ENCODE data around the gene EML5.
"Not testable (repeated sequence)": the region's sequence is repeated elsewhere in the genome, so short reads cannot be mapped to it uniquely, and the experiment has no call there.

Gene EML5

GRCh38 chr14:88799522-88799921, 6.8 kb upstream of the EML5 start:
- DNase-seq: no peak

GRCh38 chr14:88798156-88798555, 5.4 kb upstream of the EML5 start:
- DNase-seq: no peak

- DNase-seq: no peak
These were observed 489 bp upstream of the EML5 start for GRCh38 chr14:88793259-88793625.

- peak; percentile 5 for DNase-seq
These were observed 902 bp downstream of the EML5 start for GRCh38 chr14:88791629-88792472.

GRCh38 chr14:88791252-88791621, 1.5 kb downstream of the EML5 start:
- DNase-seq: no peak

- DNase-seq: no peak
These were observed 2.1 kb downstream of the EML5 start for GRCh38 chr14:88790501-88791251.

- DNase-seq: not testable (repeated sequence)
These were observed 3.2 kb downstream of the EML5 start for GRCh38 chr14:88789573-88789972.

GRCh38 chr14:88786715-88787114, 6.0 kb downstream of the EML5 start:
- DNase-seq: no peak

GRCh38 chr14:88785911-88786310, 6.8 kb downstream of the EML5 start:
- DNase-seq: no peak

GRCh38 chr14:88775532-88775931, 17.2 kb downstream of the EML5 start:
- no peak for DNase-seq

- no peak for DNase-seq
These were observed 22.0 kb downstream of the EML5 start for GRCh38 chr14:88770736-88771135.

GRCh38 chr14:88765130-88765529, 27.6 kb downstream of the EML5 start:
- DNase-seq: no peak

GRCh38 chr14:88753873-88754272, 38.9 kb downstream of the EML5 start:
- no peak for DNase-seq

GRCh38 chr14:88750945-88751344, 41.8 kb downstream of the EML5 start:
- DNase-seq: no peak

GRCh38 chr14:88750413-88750812, 42.3 kb downstream of the EML5 start:
- no peak for DNase-seq

GRCh38 chr14:88749139-88749538, 43.6 kb downstream of the EML5 start:
- no peak for DNase-seq

GRCh38 chr14:88748288-88748687, 44.5 kb downstream of the EML5 start:
- no peak for DNase-seq

- DNase-seq: no peak
These were observed 46.7 kb downstream of the EML5 start for GRCh38 chr14:88746052-88746451.

GRCh38 chr14:88737245-88737644, 55.5 kb downstream of the EML5 start:
- no peak for DNase-seq

GRCh38 chr14:88733121-88733520, 59.6 kb downstream of the EML5 start:
- DNase-seq: no peak

- no peak for DNase-seq
These were observed 63.6 kb downstream of the EML5 start for GRCh38 chr14:88729159-88729558.

GRCh38 chr14:88727057-88727456, 65.7 kb downstream of the EML5 start:
- no peak for DNase-seq

GRCh38 chr14:88710709-88711108, 82.0 kb downstream of the EML5 start:
- no peak for DNase-seq

GRCh38 chr14:88707088-88707487, 85.7 kb downstream of the EML5 start:
- DNase-seq: no peak

Data from 8988T (cell line).